ENCODE data around the gene TRAPPC3. TPM values are rescaled to one million over a fixed set of nuclear protein-coding genes. Genes with fewer than 3 reads are reported as not detected.
A peak's percentile ranks its signal among the peaks of the same experiment; 100 is the strongest.

Gene TRAPPC3
- total RNA-seq, 1 experiment from 2014 or later: 64.6 TPM

GRCh38 chr1:36150296-36151133 is 1.2 kb upstream of the TRAPPC3 start (continued):
- TF ChIP-seq CEBPB (IDR thresholded peaks at IDR 0.05; ENCODE audit: low read depth): no peak
- TF ChIP-seq SRF (IDR thresholded peaks at IDR 0.05; ENCODE audit: low read depth): no peak
- TF ChIP-seq ZFX (IDR thresholded peaks at IDR 0.05): no peak
- TF ChIP-seq POLR2A (IDR thresholded peaks at IDR 0.05; ENCODE audit: borderline replicate concordance, extremely low read depth, insufficient read depth, insufficient read length): peak; percentile 47
- TF ChIP-seq ATF3 (IDR thresholded peaks at IDR 0.05): no peak

GRCh38 chr1:36149973-36150295 is 648 bp upstream of the TRAPPC3 start:
- ATAC-seq: no peak
- no peak for DNase-seq (ENCODE audit: low read depth, low spot score)
- intact Hi-C loops (cut with micrococcal nuclease): loop anchor here (1.0 to 10.0 kb wide), 5 partner anchors 38 to 272 kb away; partner anchors contain the start of genes STK40 and THRAP3
- Histone ChIP-seq H4K20me1 (ENCODE audit: insufficient read depth) (no peaks in the 10 kb centered on the region), H3K79me2 (ENCODE audit: insufficient read depth, low read length) (peaks cover 36% of the 10 kb centered on the region), H3K27me3 (ENCODE audit: insufficient read depth, low read length) (no peaks in the 10 kb centered on the region), H3K9ac (ENCODE audit: low read length) (peak overlapping the region; percentile 91), H3K9me3 (ENCODE audit: control insufficient read depth in 1 of 2, insufficient read depth in 1 of 2, low read depth in 1 of 2, low read length in 2 of 2) (no peaks in the 10 kb centered on the region), H3K27ac (ENCODE audit: low read depth, low read length) (peak overlapping the region; percentile 65), H2AFZ (ENCODE audit: low read depth, low read length, poor library complexity, severe bottlenecking) (peak overlapping the region; percentile 11), H3K9me2 (ENCODE audit: insufficient read depth) (no peaks in the 10 kb centered on the region), H3K36me3 (ENCODE audit: control insufficient read depth in 1 of 2, insufficient read depth in 2 of 2, low read length in 2 of 2) (no peaks in the 10 kb centered on the region), H3K4me2 (ENCODE audit: low read length) (peak overlapping the region; percentile 86), H3K4me3 (replicated peaks in 1 of 2; ENCODE audit: low read depth in 1 of 2, low read length in 2 of 2) (peak overlapping the region; percentile 4 to 75), H3K4me1 (ENCODE audit: control insufficient read depth in 1 of 2, insufficient read depth in 2 of 2, low read length in 2 of 2) (peaks cover 24 to 38% of the 10 kb centered on the region in 2 experiments)
- no TSS peak for BruUV-seq (replicated peaks)
- ChIA-PET CTCF (interaction anchor here (0.9 to 3.5 kb wide), 22 partner anchors 9 to 237 kb away, joined by 3 to 37 read pairs (median 4); partner anchors contain the start of genes EVA1B and THRAP3), POLR2A (interaction anchor here (0.6 to 2.5 kb wide), 10 partner anchors 9 to 250 kb away, joined by 3 to 11 read pairs (median 4); partner anchors contain the start of gene LSM10), RAD21 (ENCODE audit: low non-redundant PET in 1 of 2, low total read pairs in 2 of 2, uncharacterized antibody in 2 of 2, unreplicated experiment in 2 of 2) (interaction anchor here (0.8 to 2.5 kb wide), 8 partner anchors 15 to 157 kb away, joined by 3 to 15 read pairs (median 6); partner anchors contain the start of genes SH3D21 (in 1 of the 2) and THRAP3 (in 1 of the 2))
- TF ChIP-seq MAX (IDR thresholded peaks at IDR 0.05): no peak
- TF ChIP-seq EZH2phosphoT487 (IDR thresholded peaks at IDR 0.05; ENCODE audit: borderline replicate concordance): no peak
- TF ChIP-seq SP1 (IDR thresholded peaks at IDR 0.05; ENCODE audit: low read depth): no peak
- TF ChIP-seq EGR1 (IDR thresholded peaks at IDR 0.05; ENCODE audit: low read depth): no peak
- TF ChIP-seq FOSL1 (IDR thresholded peaks at IDR 0.05; ENCODE audit: low read depth): no peak
- TF ChIP-seq ELF1 (IDR thresholded peaks at IDR 0.05; ENCODE audit: borderline replicate concordance, low read depth): no peak
- no peak for TF ChIP-seq SRF (IDR thresholded peaks at IDR 0.05; ENCODE audit: low read depth)
- no peak for TF ChIP-seq SIN3A (IDR thresholded peaks at IDR 0.05; ENCODE audit: low read depth)
- no peak for TF ChIP-seq CEBPB (IDR thresholded peaks at IDR 0.05; ENCODE audit: low read depth)
- no peak for TF ChIP-seq EZH2 (IDR thresholded peaks at IDR 0.05)
- TF ChIP-seq CBX3 (IDR thresholded peaks at IDR 0.05; ENCODE audit: low read depth): no peak
- TF ChIP-seq ZBTB33 (IDR thresholded peaks at IDR 0.05; ENCODE audit: extremely low read depth, insufficient replicate concordance, low read length): no peak
- no peak for TF ChIP-seq TCF7L2 (IDR thresholded peaks at IDR 0.05; ENCODE audit: borderline replicate concordance, extremely low read depth, insufficient read depth, insufficient read length)
- TF ChIP-seq YY1 (IDR thresholded peaks at IDR 0.05; ENCODE audit: extremely low read depth, insufficient replicate concordance, low read depth, low read length): no peak
- TF ChIP-seq POLR2AphosphoS5 (IDR thresholded peaks at IDR 0.05; ENCODE audit: low read depth, low read length): no peak
- TF ChIP-seq ATF3 (IDR thresholded peaks at IDR 0.05): no peak
- no peak for TF ChIP-seq JUND (IDR thresholded peaks at IDR 0.05)
- TF ChIP-seq CTCF (IDR thresholded peaks at IDR 0.05 in 2 of 3, conservative IDR thresholded peaks at IDR 0.05 in 1 of 3; ENCODE audit: borderline replicate concordance in 1 of 3, insufficient read depth in 1 of 3, low read depth in 2 of 3, low read length in 2 of 3): no peak
- no peak for TF ChIP-seq ZFX (IDR thresholded peaks at IDR 0.05)
